ENCODE data around the gene TMEM178A.

GRCh38 chr2:39664888-39665591, 677 bp upstream of the TMEM178A start:
- no peak for TF ChIP-seq CTCF (IDR thresholded peaks at IDR 0.05; ENCODE audit: borderline replicate concordance, extremely low read depth, low read length, poor library complexity, severe bottlenecking)
- no peak for TF ChIP-seq EZH2 (IDR thresholded peaks at IDR 0.05; ENCODE audit: borderline replicate concordance, low read depth, low read length, severe bottlenecking)
